Tibial nerve (tissue), 4 donors: ENCODE data around the gene SLC24A3. TPM values are rescaled to one million over a fixed set of nuclear protein-coding genes. Genes with fewer than 3 reads are reported as not detected.

Experiments used
- DNase-seq, 2 donors: peaks; one replicate each; pipeline ENCODE4 v3.0.0-alpha.2; 2019; ENCODE audit warnings: low spot score in 2 of 2
- H3K27ac ChIP-seq, 4 donors: fragments of 200-600 bp; sonication (generic) in 3 of 4; one replicate each; pipeline ENCODE4 v1.5.1; 2017 to 2019; ENCODE audit warnings: mild to moderate bottlenecking in 1 of 4
- H3K27me3 ChIP-seq, 2 donors: fragments of 200-600 bp; sonication (generic) in 1 of 2; one replicate each; pipeline versions ENCODE4 v1.5.1 to v1.6.0; 2017 to 2019
- H3K36me3 ChIP-seq, 3 donors: fragments of 200-600 bp; sonication (generic); one replicate each; pipeline ENCODE4 v1.5.1; 2018 to 2019
- H3K4me1 ChIP-seq, 4 donors: fragments of 200-600 bp; sonication (generic) in 3 of 4; one replicate each; pipeline ENCODE4 v1.5.1; 2017 to 2019
- H3K4me3 ChIP-seq, 4 donors: fragments of 200-600 bp; sonication (generic) in 3 of 4; one replicate each; pipeline ENCODE4 v1.5.1; 2017 to 2019; ENCODE audit warnings: mild to moderate bottlenecking in 1 of 4, moderate library complexity in 1 of 4
- H3K9me3 ChIP-seq, 4 donors: fragments of 200-600 bp; sonication (generic) in 3 of 4; one replicate each; pipeline ENCODE4 v1.5.1; 2017 to 2019
- EP300 ChIP-seq, 2 donors: sonication (generic); formaldehyde crosslinking; IDR thresholded peaks; one replicate each; pipeline ENCODE4 v1.6.1; 2017; ENCODE audit warnings: antibody characterized with exemption in 2 of 2, mild to moderate bottlenecking in 1 of 2
- POLR2A ChIP-seq, 2 donors: fragments of 450-650 bp; IDR thresholded peaks; one replicate each; pipeline ENCODE4 v1.6.1; 2017; ENCODE audit warnings: antibody characterized with exemption in 2 of 2, mild to moderate bottlenecking in 2 of 2, moderate library complexity in 2 of 2
- WGBS, 2 donors: methylation state at CpG; one replicate each; pipeline ENCODE4 v1.1.5; 2018; 5-methylcytosine and 5-hydroxymethylcytosine counted together
- total RNA-seq, 4 donors: library from RNA; depleted of rRNA; stranded (reverse); fragments of >200 nt; gene quantifications; one replicate each; pipeline ENCODE4 v1.1.0, GENCODE V29; 2016
- TF ChIP-seq, protein P1 (sequence below), 5 experiments: fragments of 200-600 bp in 3 of 5; fragments of 450-650 bp in 2 of 5; sonication (generic) in 3 of 5; IDR thresholded peaks; one replicate each; pipeline ENCODE4 v1.5.1; 2016 to 2019; ENCODE audit warnings: antibody characterized with exemption in 5 of 5, mild to moderate bottlenecking in 3 of 5, moderate library complexity in 2 of 5

Gene SLC24A3
- total RNA-seq, 4 donors from 2014 or later, result 1.3 to 4.0 (median 2.7) TPM

GRCh38 chr20:19295076-19295475 lies 82.6 kb downstream of the SLC24A3 start:
- no peaks in the 10 kb centered on the region for H3K36me3 ChIP-seq
- peaks cover 0 to 7% (median 0%) of the 10 kb centered on the region in 4 donors for H3K9me3 ChIP-seq
- TF ChIP-seq, protein P1, sequence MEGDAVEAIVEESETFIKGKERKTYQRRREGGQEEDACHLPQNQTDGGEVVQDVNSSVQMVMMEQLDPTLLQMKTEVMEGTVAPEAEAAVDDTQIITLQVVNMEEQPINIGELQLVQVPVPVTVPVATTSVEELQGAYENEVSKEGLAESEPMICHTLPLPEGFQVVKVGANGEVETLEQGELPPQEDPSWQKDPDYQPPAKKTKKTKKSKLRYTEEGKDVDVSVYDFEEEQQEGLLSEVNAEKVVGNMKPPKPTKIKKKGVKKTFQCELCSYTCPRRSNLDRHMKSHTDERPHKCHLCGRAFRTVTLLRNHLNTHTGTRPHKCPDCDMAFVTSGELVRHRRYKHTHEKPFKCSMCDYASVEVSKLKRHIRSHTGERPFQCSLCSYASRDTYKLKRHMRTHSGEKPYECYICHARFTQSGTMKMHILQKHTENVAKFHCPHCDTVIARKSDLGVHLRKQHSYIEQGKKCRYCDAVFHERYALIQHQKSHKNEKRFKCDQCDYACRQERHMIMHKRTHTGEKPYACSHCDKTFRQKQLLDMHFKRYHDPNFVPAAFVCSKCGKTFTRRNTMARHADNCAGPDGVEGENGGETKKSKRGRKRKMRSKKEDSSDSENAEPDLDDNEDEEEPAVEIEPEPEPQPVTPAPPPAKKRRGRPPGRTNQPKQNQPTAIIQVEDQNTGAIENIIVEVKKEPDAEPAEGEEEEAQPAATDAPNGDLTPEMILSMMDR (IDR thresholded peaks at IDR 0.05), result no peak
- TF ChIP-seq EP300 (IDR thresholded peaks at IDR 0.05), result no peak
- H3K4me3 ChIP-seq, result no peak overlapping the region
- no peak for DNase-seq
- 83 to 88% methylated on average over 2 of the region's 2 CpGs for WGBS, 2 donors
- no peaks in the 10 kb centered on the region for H3K4me1 ChIP-seq
- no peak overlapping the region for H3K27ac ChIP-seq
- H3K27me3 ChIP-seq, result no peaks in the 10 kb centered on the region

DNA sequence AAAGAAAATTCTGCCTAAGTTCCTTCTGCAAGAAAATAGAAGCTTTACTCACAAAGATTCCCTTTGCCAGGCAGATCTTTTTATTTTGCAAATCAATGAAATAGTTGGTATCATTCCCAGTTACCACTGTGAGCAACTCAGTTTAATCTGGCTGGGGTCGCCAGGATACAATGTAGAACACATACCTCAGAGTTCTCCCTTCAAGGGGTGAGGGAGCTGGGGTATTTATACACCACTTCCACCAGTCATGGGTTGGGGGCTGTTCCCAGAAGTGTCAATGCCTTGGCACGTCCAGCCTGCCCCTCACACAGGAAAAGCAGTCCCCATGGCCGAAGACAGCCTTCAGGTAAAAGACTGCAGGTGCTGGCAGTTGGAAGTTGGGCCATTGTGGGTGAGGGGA lies 86.2 kb downstream of the SLC24A3 start:
- H3K27me3 ChIP-seq, result no peaks in the 10 kb centered on the region
- no peaks in the 10 kb centered on the region for H3K4me1 ChIP-seq
- no peak for DNase-seq
- H3K27ac ChIP-seq, result no peak overlapping the region
- H3K9me3 ChIP-seq, result peaks cover 0 to 15% (median 0%) of the 10 kb centered on the region in 4 donors
- no peaks in the 10 kb centered on the region for H3K36me3 ChIP-seq
- no peak overlapping the region for H3K4me3 ChIP-seq
- TF ChIP-seq EP300 (IDR thresholded peaks at IDR 0.05) (no peak), POLR2A (IDR thresholded peaks at IDR 0.05) (no peak)
- TF ChIP-seq, protein P1 (IDR thresholded peaks at IDR 0.05), result no peak
- 61 to 85% methylated on average over 3 of the region's 3 CpGs for WGBS, 2 donors

DNA sequence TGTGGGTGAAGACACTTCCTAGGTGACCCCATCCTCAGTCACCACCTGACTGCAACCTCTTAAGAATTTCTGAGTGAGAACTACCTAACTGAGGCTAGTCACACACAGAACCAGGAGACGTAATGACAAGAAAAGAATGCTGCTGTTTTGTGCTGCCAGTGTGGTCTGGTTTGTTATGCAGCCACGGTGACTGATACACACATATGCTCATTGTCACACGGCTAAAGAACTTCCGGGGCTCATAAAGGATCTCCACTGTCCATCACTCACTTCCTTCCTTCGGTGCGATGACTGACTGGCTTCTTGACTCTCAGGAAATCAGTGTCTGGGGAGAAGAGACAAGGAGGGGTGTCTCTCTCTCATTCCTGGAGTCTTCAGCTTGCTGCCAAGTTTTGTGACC lies 88.0 kb downstream of the SLC24A3 start:
- WGBS, 2 donors, result 85 to 95% methylated on average over 6 of the region's 6 CpGs
- TF ChIP-seq, protein P1 (IDR thresholded peaks at IDR 0.05), result no peak
- TF ChIP-seq EP300 (IDR thresholded peaks at IDR 0.05) (no peak), POLR2A (IDR thresholded peaks at IDR 0.05) (no peak)
- H3K36me3 ChIP-seq, result no peaks in the 10 kb centered on the region
- H3K4me3 ChIP-seq, result no peak overlapping the region
- peaks cover 0 to 15% (median 0%) of the 10 kb centered on the region in 4 donors for H3K9me3 ChIP-seq
- no peaks in the 10 kb centered on the region for H3K4me1 ChIP-seq
- no peak for DNase-seq
- no peaks in the 10 kb centered on the region for H3K27me3 ChIP-seq
- H3K27ac ChIP-seq, result no peak overlapping the region

- Histone ChIP-seq H3K27ac (no peak overlapping the region), H3K27me3 (no peaks in the 10 kb centered on the region), H3K36me3 (no peaks in the 10 kb centered on the region), H3K9me3 (peaks cover 0 to 15% (median 0%) of the 10 kb centered on the region in 4 donors), H3K4me3 (no peak overlapping the region), H3K4me1 (no peaks in the 10 kb centered on the region)
- no peak for DNase-seq
- TF ChIP-seq POLR2A (IDR thresholded peaks at IDR 0.05) (no peak), EP300 (IDR thresholded peaks at IDR 0.05) (no peak)
- WGBS, 2 donors, result 78 to 84% methylated on average over 2 of the region's 2 CpGs
These were observed 88.7 kb downstream of the SLC24A3 start for GRCh38 chr20:19301142-19301541.

DNA sequence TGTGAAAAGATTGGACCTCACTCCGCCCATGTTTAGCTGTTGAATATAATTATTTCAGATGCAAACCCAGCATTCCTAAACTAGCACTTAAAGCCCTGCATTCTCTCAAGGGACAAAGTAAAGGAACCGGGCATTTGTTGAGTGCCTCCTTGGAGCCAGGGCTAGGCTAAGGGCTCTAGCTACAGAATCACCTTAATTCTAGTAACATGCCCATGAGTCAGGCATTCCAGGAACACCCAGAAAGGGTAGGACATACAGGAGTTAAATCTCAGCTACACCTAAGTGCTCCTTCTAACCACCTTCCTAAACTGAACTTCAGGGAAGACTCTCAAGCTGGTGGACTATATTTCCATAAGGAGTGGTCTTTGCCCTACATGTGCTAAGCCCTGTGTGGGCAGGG lies 89.4 kb downstream of the SLC24A3 start:
- H3K9me3 ChIP-seq, result peaks cover 0 to 15% (median 0%) of the 10 kb centered on the region in 4 donors
- TF ChIP-seq EP300 (IDR thresholded peaks at IDR 0.05) (no peak), POLR2A (IDR thresholded peaks at IDR 0.05) (no peak)
- TF ChIP-seq, protein P1 (IDR thresholded peaks at IDR 0.05), result no peak
- no peak overlapping the region for H3K4me3 ChIP-seq
- H3K4me1 ChIP-seq, result no peaks in the 10 kb centered on the region
- DNase-seq, result no peak
- H3K27me3 ChIP-seq, result no peaks in the 10 kb centered on the region
- WGBS, 2 donors, result 82 to 83% methylated on average over 2 of the region's 2 CpGs
- H3K36me3 ChIP-seq, result no peaks in the 10 kb centered on the region
- no peak overlapping the region for H3K27ac ChIP-seq

DNA sequence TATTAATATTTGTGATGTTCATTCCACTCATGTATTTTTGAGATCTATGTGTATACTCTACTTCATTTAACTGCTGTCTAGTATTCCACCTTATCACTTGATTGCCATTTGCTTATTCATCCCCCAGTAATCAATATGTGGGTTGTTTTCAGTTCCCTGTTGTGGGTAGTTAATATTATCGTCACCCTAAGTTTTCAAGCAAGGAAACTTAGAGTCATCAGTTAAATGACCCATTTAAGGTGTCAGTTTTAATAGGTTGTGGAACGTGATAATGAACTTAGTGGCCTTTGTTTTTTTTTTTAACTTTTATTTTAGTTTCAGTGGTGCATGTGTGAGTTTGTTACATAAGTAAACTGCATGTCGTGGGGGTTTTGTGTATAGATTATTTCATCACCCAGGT lies 90.3 kb downstream of the SLC24A3 start:
- no peaks in the 10 kb centered on the region for H3K27me3 ChIP-seq
- TF ChIP-seq POLR2A (IDR thresholded peaks at IDR 0.05) (no peak), EP300 (IDR thresholded peaks at IDR 0.05) (no peak)
- TF ChIP-seq, protein P1 (IDR thresholded peaks at IDR 0.05), result no peak
- no peak for DNase-seq
- H3K36me3 ChIP-seq, result no peaks in the 10 kb centered on the region
- peaks cover 0 to 15% (median 0%) of the 10 kb centered on the region in 4 donors for H3K9me3 ChIP-seq
- H3K4me1 ChIP-seq, result no peaks in the 10 kb centered on the region
- no peak overlapping the region for H3K27ac ChIP-seq
- no peak overlapping the region for H3K4me3 ChIP-seq
- 84 to 90% methylated on average over 3 of the region's 3 CpGs for whole genome bisulfite sequencing, 2 donors
